RWPE2 (cell line): Measurements from ENCODE around the gene SIPA1L3.

Experiments used
- ATAC-seq: fragments of 200-7000 bp; cut with Tn5 transposase; 3 replicates; pipeline ENCODE4 v1.9.1; 2021; ENCODE audit warnings: low read depth
- DNase-seq: peaks from one replicate; pipeline ENCODE4 v3.0.0-alpha.2; 2020; ENCODE audit warnings: low spot score
- H3K27ac ChIP-seq: fragments of 450-650 bp; 2 replicates; pipeline ENCODE4 v1.5.1; 2017; ENCODE audit warnings: mild to moderate bottlenecking; ENCODE audit not compliant: poor library complexity, severe bottlenecking
- H3K27me3 ChIP-seq: fragments of 250-450 bp; sonication (Bioruptor Pico); 2 replicates; pipeline ENCODE4 v1.5.1; 2021; ENCODE audit warnings: mild to moderate bottlenecking, moderate library complexity; ENCODE audit not compliant: insufficient read depth, poor library complexity, severe bottlenecking
- H3K36me3 ChIP-seq: fragments of 250-450 bp; sonication (Bioruptor Pico); 2 replicates; pipeline ENCODE4 v1.5.1; 2020; ENCODE audit warnings: low read depth, mild to moderate bottlenecking, moderate library complexity
- H3K4me1 ChIP-seq: fragments of 250-450 bp; sonication (Bioruptor Pico); 2 replicates; pipeline ENCODE4 v1.5.1; 2021; ENCODE audit warnings: mild to moderate bottlenecking, moderate library complexity; ENCODE audit not compliant: insufficient read depth, poor library complexity, severe bottlenecking
- H3K4me3 ChIP-seq: fragments of 250-450 bp; sonication (Bioruptor Pico); 2 replicates; pipeline ENCODE4 v1.5.1; 2021; ENCODE audit warnings: mild to moderate bottlenecking, moderate library complexity; ENCODE audit not compliant: severe bottlenecking
- H3K9me3 ChIP-seq: fragments of 250-450 bp; sonication (Bioruptor Pico); 2 replicates; pipeline ENCODE4 v1.5.1; 2021; ENCODE audit warnings: mild to moderate bottlenecking, moderate library complexity; ENCODE audit not compliant: severe bottlenecking
- TF ChIP-seq, protein P1 (sequence below): fragments of 450-650 bp; IDR thresholded peaks from one replicate; pipeline ENCODE4 v1.5.1; 2017; ENCODE audit warnings: mild to moderate bottlenecking, moderate library complexity; ENCODE audit not compliant: poor library complexity, severe bottlenecking

SIPA1L3 gene

DNA sequence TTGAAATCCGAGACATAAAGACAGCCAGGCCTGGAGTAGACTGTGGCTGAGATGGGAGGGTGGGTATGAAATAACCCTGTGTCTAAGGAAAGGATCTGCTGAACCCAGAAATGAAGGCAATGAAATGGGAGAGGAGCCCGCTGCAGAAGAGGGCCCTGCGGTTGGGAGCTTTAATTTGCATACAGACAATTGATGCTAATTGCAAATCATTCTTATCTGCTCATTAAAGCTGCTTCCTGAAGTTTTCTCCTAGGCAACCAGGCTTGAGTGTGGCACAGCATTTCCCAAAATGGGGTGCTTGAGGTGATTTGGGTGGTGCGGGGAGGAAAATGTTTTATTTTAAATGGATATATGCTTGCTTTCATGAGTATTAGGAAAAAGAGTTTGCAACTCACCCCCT lies 261.6 kb downstream of the SIPA1L3 start:
- H3K4me3 ChIP-seq, result no peak overlapping the region
- peaks cover 37% of the 10 kb centered on the region for H3K36me3 ChIP-seq
- H3K4me1 ChIP-seq, result no peaks in the 10 kb centered on the region
- TF ChIP-seq, protein P1, sequence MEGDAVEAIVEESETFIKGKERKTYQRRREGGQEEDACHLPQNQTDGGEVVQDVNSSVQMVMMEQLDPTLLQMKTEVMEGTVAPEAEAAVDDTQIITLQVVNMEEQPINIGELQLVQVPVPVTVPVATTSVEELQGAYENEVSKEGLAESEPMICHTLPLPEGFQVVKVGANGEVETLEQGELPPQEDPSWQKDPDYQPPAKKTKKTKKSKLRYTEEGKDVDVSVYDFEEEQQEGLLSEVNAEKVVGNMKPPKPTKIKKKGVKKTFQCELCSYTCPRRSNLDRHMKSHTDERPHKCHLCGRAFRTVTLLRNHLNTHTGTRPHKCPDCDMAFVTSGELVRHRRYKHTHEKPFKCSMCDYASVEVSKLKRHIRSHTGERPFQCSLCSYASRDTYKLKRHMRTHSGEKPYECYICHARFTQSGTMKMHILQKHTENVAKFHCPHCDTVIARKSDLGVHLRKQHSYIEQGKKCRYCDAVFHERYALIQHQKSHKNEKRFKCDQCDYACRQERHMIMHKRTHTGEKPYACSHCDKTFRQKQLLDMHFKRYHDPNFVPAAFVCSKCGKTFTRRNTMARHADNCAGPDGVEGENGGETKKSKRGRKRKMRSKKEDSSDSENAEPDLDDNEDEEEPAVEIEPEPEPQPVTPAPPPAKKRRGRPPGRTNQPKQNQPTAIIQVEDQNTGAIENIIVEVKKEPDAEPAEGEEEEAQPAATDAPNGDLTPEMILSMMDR, result no peak
- DNase-seq (no peak), ATAC-seq (no peak)
- no peaks in the 10 kb centered on the region for H3K9me3 ChIP-seq
- no peaks in the 10 kb centered on the region for H3K27me3 ChIP-seq
- H3K27ac ChIP-seq, result no peak overlapping the region

DNA sequence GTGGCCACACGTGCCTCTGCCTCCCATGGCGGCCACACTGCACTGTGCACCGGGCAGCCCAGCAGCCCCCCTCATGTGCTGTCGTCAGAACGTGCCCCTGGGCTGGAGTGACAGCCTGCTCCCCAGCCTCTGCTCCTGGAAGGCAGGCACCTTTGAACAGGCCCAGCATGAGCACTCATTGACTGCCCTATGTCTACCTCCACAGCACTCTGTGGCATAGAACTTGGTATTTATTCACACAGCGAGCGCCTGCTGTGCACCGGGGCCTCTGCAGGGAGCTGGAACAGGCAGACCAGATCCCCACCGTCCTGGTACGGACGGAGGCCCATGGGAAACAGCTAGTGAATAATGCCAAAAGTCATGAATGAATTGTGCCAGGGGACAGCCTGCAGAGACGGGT lies 263.3 kb downstream of the SIPA1L3 start:
- H3K9me3 ChIP-seq, result no peaks in the 10 kb centered on the region
- no peaks in the 10 kb centered on the region for H3K27me3 ChIP-seq
- DNase-seq (no peak), ATAC-seq (no peak)
- peaks cover 24% of the 10 kb centered on the region for H3K36me3 ChIP-seq
- H3K4me3 ChIP-seq, result no peak overlapping the region
- no peak overlapping the region for H3K27ac ChIP-seq
- no peaks in the 10 kb centered on the region for H3K4me1 ChIP-seq
- TF ChIP-seq, protein P1, result no peak

DNA sequence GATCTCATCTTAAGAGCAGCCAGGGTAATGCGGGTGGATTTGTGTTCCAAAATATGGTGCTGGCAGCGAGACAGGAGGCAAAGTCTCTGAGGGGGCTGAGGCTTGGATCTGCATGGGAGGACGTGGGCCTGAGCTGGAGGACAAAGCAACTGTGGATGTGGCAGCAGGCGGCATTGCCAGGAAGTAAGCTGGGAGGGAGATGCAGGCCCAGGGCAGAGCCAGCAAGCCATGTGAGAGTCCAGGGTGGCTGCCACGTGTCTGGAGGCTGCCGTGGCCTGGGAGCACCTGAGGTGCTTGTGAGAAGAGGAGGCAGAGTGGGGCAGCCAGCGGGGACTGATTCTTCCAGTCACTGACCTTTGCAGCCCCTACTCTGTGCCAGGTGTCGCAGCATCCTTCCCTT lies 265.0 kb downstream of the SIPA1L3 start:
- DNase-seq, result no peak
- Histone ChIP-seq H3K27me3 (no peaks in the 10 kb centered on the region), H3K4me3 (no peak overlapping the region), H3K9me3 (no peaks in the 10 kb centered on the region), H3K27ac (no peak overlapping the region), H3K36me3 (peaks cover 12% of the 10 kb centered on the region; the same call in 1 of the 2 replicates), H3K4me1 (no peaks in the 10 kb centered on the region)
- TF ChIP-seq, protein P1, result no peak
- ATAC-seq, result no peak

DNA sequence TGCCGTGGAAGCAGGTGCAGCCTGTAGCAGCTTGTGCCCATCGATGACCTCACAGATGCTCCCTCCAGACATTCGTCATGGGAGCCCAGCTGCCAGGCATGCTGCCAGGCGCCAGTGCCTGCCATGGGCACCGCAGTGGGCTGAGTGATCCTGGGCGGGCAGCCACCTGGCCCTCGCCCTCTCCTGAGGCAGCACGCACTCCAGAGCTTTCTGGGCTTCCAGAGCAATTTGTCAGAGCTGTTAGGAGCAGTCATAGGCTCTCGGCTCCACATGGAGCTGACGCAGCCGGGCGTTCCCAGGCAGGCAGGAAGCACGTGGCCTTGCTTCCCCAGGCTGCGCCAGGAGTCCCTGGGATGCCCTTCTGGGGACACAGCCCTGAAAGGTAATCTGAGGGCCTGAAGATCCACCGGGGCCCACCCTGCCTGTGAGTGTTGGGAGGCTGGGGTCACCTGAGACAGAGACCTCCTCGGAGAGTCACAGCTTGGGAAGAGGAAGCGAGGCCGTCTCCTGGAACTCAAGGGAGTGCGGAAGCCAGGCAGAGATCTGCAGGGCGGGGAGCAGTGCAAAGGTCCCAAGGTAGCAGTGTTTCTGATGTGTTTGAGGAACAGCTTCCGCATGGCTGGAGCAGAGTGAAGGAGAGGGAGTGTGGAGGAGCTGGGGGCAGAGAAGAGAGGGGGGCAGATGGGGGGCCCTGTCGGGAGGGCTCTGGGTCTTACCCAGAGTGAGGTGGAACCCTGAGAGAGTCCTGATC lies 266.5 kb downstream of the SIPA1L3 start:
- H3K27ac ChIP-seq, result peak overlapping the region; percentile 55
- no peak overlapping the region for H3K4me3 ChIP-seq
- H3K36me3 ChIP-seq, result peaks cover 12% of the 10 kb centered on the region
- ATAC-seq (peak; percentile 92), DNase-seq (peak; percentile 82)
- H3K4me1 ChIP-seq, result no peaks in the 10 kb centered on the region
- TF ChIP-seq, protein P1, result no peak
- H3K9me3 ChIP-seq, result no peaks in the 10 kb centered on the region
- H3K27me3 ChIP-seq, result no peaks in the 10 kb centered on the region

DNA sequence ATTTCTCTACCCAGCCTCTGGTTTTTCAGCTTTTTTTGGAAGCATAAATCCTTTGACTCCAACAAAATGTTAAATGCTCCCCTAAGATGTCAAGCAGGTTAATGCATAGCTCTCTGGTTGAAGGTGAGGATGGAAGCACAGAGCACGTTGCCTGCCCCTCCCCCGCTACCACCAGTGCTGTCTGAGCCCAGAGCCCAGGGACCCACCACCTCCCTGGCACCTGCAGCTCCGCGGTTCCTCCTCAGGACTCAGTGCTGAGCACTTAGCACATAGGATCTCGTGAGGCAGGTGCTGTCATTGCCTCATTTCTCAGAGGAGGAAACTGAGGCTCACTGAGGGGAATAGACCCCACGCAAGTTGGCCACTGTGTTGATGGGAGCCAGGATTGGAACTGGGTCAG lies 268.4 kb downstream of the SIPA1L3 start:
- H3K27ac ChIP-seq, result no peak overlapping the region
- no peaks in the 10 kb centered on the region for H3K4me1 ChIP-seq
- no peak overlapping the region for H3K4me3 ChIP-seq
- peaks cover 2% of the 10 kb centered on the region for H3K9me3 ChIP-seq
- H3K27me3 ChIP-seq, result no peaks in the 10 kb centered on the region
- H3K36me3 ChIP-seq, result peaks cover 26% of the 10 kb centered on the region
- TF ChIP-seq, protein P1, result no peak
- ATAC-seq, result no peak
- no peak for DNase-seq
